HL-60 (cell line): ENCODE data around the gene TEX35.
"Not testable (repeated sequence)": the region's sequence is repeated elsewhere in the genome, so short reads cannot be mapped to it uniquely, and the experiment has no call there.

Experiments used
- DNase-seq, 2 experiments: peaks; one replicate each; pipeline ENCODE4 v3.0.0-alpha.2; 2010 to 2020; ENCODE audit warnings: low read depth in 1 of 2, low spot score in 1 of 2
- H3K27ac ChIP-seq: fragments of 250-450 bp; sonication (Bioruptor Pico); replicated peaks from 2 replicates; pipeline ENCODE4 v1.5.1; 2020; ENCODE audit warnings: mild to moderate bottlenecking, moderate library complexity
- H3K27me3 ChIP-seq: fragments of 250-450 bp; sonication (Bioruptor Pico); 2 replicates; pipeline ENCODE4 v1.5.1; 2021; ENCODE audit warnings: mild to moderate bottlenecking, moderate library complexity; ENCODE audit not compliant: insufficient read depth, poor library complexity, severe bottlenecking
- H3K4me3 ChIP-seq: replicated peaks from 2 replicates; pipeline ENCODE4 v1.5.1; 2011; ENCODE audit warnings: mild to moderate bottlenecking, control low read depth, low read length; ENCODE audit not compliant: insufficient read depth
- GABPA ChIP-seq: IDR thresholded peaks from 2 replicates; pipeline ENCODE4 v1.6.1; 2012; ENCODE audit warnings: low read depth
- POLR2AphosphoS5 ChIP-seq: IDR thresholded peaks from 2 replicates; pipeline ENCODE4 v1.6.1; 2012; ENCODE audit warnings: low read depth
- SPI1 ChIP-seq: IDR thresholded peaks from 2 replicates; pipeline ENCODE4 v1.6.1; 2012; ENCODE audit warnings: low read depth, mild to moderate bottlenecking, borderline replicate concordance
- TF ChIP-seq, protein P1 (sequence below): IDR thresholded peaks from one replicate; pipeline ENCODE4 v1.5.1; 2011; ENCODE audit warnings: low read length, control low read depth, inconsistent platforms; ENCODE audit not compliant: insufficient read depth
- TF ChIP-seq, protein P2 (sequence below): IDR thresholded peaks from 2 replicates; pipeline ENCODE4 v1.6.1; 2012; ENCODE audit warnings: low read depth; ENCODE audit not compliant: insufficient replicate concordance

Gene TEX35

GRCh38 chr1:178544531-178544930, 31.6 kb downstream of the TEX35 start:
- Histone ChIP-seq H3K4me3 (no peak overlapping the region), H3K27ac (no peak overlapping the region), H3K27me3 (no peaks in the 10 kb centered on the region)
- DNase-seq: no peak
- TF ChIP-seq GABPA (no peak), POLR2AphosphoS5 (no peak), SPI1 (no peak)
- TF ChIP-seq, protein P1, sequence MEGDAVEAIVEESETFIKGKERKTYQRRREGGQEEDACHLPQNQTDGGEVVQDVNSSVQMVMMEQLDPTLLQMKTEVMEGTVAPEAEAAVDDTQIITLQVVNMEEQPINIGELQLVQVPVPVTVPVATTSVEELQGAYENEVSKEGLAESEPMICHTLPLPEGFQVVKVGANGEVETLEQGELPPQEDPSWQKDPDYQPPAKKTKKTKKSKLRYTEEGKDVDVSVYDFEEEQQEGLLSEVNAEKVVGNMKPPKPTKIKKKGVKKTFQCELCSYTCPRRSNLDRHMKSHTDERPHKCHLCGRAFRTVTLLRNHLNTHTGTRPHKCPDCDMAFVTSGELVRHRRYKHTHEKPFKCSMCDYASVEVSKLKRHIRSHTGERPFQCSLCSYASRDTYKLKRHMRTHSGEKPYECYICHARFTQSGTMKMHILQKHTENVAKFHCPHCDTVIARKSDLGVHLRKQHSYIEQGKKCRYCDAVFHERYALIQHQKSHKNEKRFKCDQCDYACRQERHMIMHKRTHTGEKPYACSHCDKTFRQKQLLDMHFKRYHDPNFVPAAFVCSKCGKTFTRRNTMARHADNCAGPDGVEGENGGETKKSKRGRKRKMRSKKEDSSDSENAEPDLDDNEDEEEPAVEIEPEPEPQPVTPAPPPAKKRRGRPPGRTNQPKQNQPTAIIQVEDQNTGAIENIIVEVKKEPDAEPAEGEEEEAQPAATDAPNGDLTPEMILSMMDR: no peak
- TF ChIP-seq, protein P2, sequence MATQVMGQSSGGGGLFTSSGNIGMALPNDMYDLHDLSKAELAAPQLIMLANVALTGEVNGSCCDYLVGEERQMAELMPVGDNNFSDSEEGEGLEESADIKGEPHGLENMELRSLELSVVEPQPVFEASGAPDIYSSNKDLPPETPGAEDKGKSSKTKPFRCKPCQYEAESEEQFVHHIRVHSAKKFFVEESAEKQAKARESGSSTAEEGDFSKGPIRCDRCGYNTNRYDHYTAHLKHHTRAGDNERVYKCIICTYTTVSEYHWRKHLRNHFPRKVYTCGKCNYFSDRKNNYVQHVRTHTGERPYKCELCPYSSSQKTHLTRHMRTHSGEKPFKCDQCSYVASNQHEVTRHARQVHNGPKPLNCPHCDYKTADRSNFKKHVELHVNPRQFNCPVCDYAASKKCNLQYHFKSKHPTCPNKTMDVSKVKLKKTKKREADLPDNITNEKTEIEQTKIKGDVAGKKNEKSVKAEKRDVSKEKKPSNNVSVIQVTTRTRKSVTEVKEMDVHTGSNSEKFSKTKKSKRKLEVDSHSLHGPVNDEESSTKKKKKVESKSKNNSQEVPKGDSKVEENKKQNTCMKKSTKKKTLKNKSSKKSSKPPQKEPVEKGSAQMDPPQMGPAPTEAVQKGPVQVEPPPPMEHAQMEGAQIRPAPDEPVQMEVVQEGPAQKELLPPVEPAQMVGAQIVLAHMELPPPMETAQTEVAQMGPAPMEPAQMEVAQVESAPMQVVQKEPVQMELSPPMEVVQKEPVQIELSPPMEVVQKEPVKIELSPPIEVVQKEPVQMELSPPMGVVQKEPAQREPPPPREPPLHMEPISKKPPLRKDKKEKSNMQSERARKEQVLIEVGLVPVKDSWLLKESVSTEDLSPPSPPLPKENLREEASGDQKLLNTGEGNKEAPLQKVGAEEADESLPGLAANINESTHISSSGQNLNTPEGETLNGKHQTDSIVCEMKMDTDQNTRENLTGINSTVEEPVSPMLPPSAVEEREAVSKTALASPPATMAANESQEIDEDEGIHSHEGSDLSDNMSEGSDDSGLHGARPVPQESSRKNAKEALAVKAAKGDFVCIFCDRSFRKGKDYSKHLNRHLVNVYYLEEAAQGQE: no peak

GRCh38 chr1:178548108-178548507, 35.2 kb downstream of the TEX35 start:
- H3K4me3 ChIP-seq: no peak overlapping the region
- no peak for DNase-seq
- no peak overlapping the region for H3K27ac ChIP-seq
- TF ChIP-seq GABPA: no peak
- H3K27me3 ChIP-seq: no peaks in the 10 kb centered on the region

DNA sequence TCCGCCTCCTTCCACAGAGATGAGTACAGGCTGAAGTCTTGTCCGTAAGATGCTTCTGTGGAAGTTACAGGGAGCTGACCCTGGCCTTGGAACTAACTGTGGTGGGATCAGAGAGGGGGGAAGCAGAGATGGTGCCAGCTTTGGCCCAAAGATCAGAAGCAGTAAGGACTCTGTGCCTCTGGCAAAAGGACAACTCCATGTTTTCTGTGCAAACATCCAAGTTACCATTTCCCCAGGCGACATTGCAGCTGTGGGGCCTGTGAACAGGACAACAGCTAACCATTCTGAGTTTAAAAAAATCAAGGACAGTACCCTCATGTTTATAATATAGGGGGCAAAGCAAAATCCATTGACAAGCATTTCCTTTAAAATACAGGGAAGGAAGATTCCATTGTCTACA, 38.4 kb downstream of the TEX35 start:
- no peak for DNase-seq
- TF ChIP-seq POLR2AphosphoS5: no peak
- Histone ChIP-seq H3K4me3 (no peak overlapping the region), H3K27me3 (no peaks in the 10 kb centered on the region), H3K27ac (no peak overlapping the region)

GRCh38 chr1:178551940-178552339, 39.0 kb downstream of the TEX35 start:
- no peak overlapping the region for H3K27ac ChIP-seq
- no peak overlapping the region for H3K4me3 ChIP-seq
- no peak for DNase-seq
- TF ChIP-seq POLR2AphosphoS5: no peak
- TF ChIP-seq, protein P2: no peak
- no peak for TF ChIP-seq SPI1
- TF ChIP-seq, protein P1: no peak
- TF ChIP-seq GABPA: no peak
- no peaks in the 10 kb centered on the region for H3K27me3 ChIP-seq

GRCh38 chr1:178552856-178553255, 39.9 kb downstream of the TEX35 start:
- Histone ChIP-seq H3K27me3 (no peaks in the 10 kb centered on the region), H3K4me3 (no peak overlapping the region), H3K27ac (no peak overlapping the region)
- TF ChIP-seq GABPA: no peak
- TF ChIP-seq, protein P2: no peak
- TF ChIP-seq POLR2AphosphoS5: no peak
- TF ChIP-seq, protein P1: no peak
- no peak for TF ChIP-seq SPI1
- no peak for DNase-seq

GRCh38 chr1:178554351-178554750, 41.4 kb downstream of the TEX35 start:
- H3K27ac ChIP-seq, DNase-seq, H3K4me3 ChIP-seq, H3K27me3 ChIP-seq: not testable (repeated sequence)
